ENCODE measurements around the gene ITGB3.
"Not testable (repeated sequence)": the region's sequence is repeated elsewhere in the genome, so short reads cannot be mapped to it uniquely, and the experiment has no call there.

ITGB3 gene

DNA sequence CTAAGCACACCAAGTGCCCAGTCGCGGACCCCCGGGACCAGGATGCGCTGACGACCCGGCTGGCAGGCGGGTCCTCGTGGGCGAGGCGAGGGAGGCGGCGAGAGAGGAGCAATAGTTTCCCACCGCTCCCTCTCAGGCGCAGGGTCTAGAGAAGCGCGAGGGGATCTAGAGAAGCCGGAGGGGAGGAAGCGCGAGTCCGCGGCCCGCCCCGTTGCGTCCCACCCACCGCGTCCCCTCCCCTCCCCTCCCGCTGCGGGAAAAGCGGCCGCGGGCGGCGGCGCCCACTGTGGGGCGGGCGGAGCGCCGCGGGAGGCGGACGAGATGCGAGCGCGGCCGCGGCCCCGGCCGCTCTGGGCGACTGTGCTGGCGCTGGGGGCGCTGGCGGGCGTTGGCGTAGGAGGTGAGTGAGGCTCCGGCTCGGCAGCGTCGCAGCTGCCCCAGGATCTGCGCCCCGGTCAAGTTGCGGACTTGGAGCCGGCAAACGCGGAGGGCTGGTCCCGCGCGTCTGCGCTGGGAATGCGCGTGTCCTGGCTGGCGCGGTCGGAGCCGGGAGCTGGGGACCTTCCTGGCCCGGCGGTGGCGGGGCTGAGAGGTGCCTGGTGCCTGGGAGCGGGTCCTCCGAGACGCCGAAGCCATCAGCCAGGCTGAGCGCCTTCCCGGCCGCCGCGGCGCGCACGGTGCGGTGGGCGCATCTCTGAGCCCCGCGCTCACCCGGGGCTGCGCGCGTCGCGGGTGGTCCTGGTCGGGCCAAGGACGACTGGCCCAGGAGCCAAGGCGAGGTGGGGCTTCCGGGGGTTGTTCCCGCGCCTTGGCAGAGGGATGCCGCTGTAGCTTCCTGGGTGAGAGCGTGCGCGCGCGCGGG, at the start of gene ITGB3:
Gene ITGB3 (plus strand): TSS at position 287 of the 862 bp plus-strand sequence. CDS start 35 bp downstream, at position 322.
- peak in 26 of 56 donors; percentile 6 to 64 (median 23) for DNase-seq

- DNase-seq: no peak
These were observed 49.5 kb upstream of the ITGB3 start for GRCh38 chr17:47203984-47204721.

GRCh38 chr17:47204722-47205418, 48.8 kb upstream of the ITGB3 start:
- peak in 24 of 56 donors; percentile 6 to 70 (median 20) for DNase-seq

DNA sequence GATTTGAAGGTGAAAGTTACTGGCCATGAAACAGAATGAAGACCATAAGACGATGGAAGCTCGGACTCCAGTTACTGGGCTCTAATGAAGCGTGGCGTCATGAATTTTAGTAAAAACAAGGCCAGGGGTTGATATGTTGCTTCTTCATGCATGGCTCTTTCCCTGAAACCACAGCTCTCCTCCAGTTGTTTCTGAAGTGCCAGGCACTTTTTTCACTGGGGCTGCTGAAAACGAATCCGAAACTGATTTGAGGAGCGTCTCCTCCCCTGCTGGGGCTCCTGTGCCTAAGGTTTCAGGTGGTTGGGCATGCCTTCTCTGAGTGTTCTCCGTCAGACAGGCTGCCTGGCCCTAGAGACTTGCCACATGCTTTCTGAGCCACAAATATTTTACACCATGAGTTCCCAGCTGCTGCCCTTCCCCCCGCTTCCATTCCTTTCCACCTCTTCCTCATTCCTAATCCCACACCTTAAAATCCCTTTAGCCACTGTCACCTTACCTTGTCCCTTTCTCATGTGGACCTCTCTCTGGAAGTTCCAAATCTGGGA, 48.1 kb upstream of the ITGB3 start:
- DNase-seq: no peak

- DNase-seq: no peak
These were observed 46.2 kb upstream of the ITGB3 start for GRCh38 chr17:47207143-47208067.

- no peak for DNase-seq
These were observed 44.7 kb upstream of the ITGB3 start, which contains the start of gene MYL4 for GRCh38 chr17:47208744-47209488. MYL4 (plus strand) TSS chr17:47209348; CDS start chr17:47209423, 75 bp downstream.

- no peak for DNase-seq
These were observed 44.1 kb upstream of the ITGB3 start for GRCh38 chr17:47209499-47209898.

- no peak for DNase-seq
These were observed 43.5 kb upstream of the ITGB3 start for GRCh38 chr17:47210105-47210504.

DNA sequence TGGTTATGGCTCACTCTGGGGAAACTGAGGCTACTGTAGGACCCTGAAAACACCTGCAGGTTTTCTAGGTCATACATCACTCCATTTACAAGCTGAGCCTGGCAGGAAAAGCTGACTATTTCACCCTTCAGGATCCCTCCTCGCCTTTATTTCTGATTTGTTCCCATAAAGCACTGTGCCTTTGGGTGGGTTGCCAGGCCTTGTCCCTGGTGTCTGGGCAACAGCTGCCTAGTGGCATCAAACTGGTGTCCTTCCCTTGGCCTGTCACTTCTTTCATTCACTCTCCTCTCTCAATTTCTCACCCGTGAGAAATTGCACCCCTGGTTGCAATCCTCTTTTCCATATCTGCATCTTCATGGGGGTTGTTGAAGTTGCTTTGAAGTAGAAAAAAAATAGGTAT, 42.8 kb upstream of the ITGB3 start:
- DNase-seq: no peak

GRCh38 chr17:47212458-47212857, 41.2 kb upstream of the ITGB3 start:
- DNase-seq: no peak

- DNase-seq: no peak
These were observed 40.1 kb upstream of the ITGB3 start for GRCh38 chr17:47213540-47213939.

- DNase-seq: no peak
These were observed 38.7 kb upstream of the ITGB3 start for GRCh38 chr17:47214931-47215330.

DNA sequence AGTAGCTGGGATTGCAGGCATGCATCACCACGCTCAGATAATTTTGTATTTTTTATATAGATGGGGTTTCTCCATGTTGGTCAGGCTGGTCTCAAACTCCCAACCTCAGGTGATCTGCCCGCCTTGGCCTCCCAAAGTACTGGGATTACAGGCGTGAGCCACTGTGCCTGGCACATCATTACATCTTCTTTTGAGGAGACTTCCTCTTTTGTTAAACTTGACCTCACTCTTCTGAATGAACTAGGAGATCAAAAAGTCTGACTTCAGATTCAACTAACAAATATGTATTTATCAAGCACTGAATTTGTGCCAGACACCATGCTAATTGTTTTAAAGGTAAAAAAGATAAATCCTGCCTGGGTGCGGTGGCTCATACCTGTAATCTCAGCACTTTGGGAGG, 36.8 kb upstream of the ITGB3 start:
- not testable (repeated sequence) for DNase-seq

DNA sequence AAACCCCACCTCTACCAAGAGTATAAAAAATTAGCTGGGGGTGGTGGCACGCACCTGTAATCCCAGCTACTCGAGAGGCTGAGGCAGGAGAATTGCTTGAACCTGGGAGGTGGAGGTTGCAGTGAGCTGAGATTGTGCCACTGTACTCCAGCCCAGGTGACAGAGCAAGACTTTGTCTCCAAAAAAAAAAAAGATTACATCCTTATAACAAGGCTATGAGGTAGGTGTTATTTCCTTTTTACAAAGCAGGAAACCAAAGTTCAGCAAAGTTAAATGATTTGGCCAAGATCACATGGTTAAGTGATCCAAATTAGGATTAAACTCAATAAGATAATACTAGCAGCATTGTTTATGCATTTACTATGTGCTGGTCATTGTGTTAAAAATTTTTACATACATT, 36.3 kb upstream of the ITGB3 start:
- not testable (repeated sequence) for DNase-seq

DNA sequence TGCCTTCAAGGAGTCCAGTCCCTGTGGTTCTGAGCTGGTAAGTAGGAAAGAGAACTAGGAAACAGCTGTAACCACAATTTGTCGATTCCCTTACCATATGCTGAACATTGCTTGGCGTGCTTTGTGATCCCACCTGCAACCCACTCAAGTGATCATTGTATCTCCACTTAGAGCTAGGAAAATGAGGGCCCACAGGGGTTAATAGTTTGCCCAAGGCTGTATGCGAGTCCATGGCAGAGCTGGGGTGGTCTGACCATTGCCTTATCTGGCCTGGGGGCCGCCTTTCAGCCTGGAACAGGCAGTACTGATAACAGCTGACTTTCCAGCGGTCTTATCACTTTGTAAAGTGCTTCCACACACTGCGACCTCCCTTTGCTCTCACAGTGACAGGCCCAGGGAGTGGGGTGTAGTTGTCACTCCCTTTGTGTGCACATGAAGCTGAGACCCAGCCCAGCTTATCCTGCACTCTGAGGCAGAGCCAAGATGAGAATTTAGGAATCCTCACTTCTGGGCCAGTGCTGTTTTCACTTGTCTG, 34.7 kb upstream of the ITGB3 start:
- no peak for DNase-seq

DNA sequence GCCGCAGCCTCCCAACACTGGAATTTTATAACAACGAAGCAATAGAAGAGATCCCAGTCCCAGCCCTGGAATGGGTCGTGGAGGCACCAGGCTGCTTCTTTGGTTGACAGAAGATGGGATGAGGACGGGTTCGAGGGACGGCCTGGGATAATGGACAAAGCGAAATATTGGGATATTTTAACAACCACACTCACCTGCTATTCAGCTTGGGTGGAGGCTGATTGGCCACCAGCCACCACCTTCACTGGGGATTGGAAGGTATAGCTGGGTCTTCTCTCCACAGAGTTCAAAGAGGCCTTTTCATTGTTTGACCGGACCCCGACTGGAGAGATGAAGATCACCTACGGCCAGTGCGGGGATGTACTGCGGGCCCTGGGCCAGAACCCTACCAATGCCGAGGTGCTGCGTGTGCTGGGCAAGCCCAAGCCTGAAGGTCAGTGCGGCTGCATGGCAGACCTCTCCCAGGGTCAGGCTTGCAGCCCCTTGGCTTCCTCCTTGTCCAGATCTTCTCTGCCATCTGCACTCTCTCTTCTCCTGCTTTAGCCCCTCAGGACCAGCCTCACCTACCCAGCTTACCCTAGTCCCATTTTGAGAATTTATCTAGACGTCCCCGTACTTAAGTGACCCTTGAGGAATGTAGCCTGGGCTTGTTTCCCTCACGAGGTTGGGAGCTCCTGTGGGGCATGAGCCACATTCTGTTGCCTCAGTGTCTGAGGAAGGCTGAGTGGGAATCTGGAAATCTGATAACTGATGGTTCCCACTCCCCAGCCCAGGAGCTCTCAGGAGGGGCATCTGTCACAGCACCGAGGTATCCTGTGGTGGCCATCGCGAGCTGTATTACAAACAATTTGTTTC, 33.8 kb upstream of the ITGB3 start:
- DNase-seq: no peak

DNA sequence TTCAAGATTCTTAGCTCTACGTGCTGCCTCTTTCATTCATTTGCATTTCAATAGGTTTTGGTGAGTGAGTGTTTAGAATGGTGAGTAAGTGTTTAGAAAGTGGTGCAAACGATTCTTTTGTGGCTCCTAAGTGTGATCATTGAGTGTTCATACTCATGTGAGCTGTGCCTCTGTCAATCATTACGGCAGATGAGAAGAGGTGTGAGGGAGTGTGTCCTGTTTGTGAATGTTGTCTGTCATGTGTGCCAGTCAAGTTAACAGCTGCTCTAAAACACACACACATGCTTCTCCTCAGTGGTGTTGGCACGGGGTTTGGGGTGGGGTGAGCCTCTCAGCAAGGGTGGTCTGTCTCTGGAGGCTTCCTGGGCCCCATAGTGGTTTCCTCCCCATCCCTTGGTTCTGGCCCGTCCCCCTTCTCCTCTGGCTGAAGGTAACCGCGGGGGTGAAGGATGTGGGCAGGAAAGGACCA, 33.1 kb upstream of the ITGB3 start:
- DNase-seq: no peak

- DNase-seq: no peak
These were observed 32.5 kb upstream of the ITGB3 start for GRCh38 chr17:47221154-47221553.

All from amygdala (tissue), 56 donors.